ENCODE data around the gene ASPSCR1.

ASPSCR1 gene

GRCh38 chr17:81959362-81960129 is 17.9 kb upstream of the ASPSCR1 start:
- peaks cover 2% of the 10 kb centered on the region for H3F3A ChIP-seq (ENCODE audit: insufficient read depth)
- H3K4me3 ChIP-seq (ENCODE audit: insufficient read depth, low read length, poor library complexity, severe bottlenecking) = peak overlapping the region; percentile 85
- H3K36me3 ChIP-seq (ENCODE audit: low read length) = no peaks in the 10 kb centered on the region
- no peaks in the 10 kb centered on the region for H3K27me3 ChIP-seq (ENCODE audit: low read length)
- H3K27ac ChIP-seq (ENCODE audit: low read depth, low read length) = peak overlapping the region; percentile 83
- peaks cover 31% of the 10 kb centered on the region for H3K79me2 ChIP-seq (ENCODE audit: insufficient read depth, low read length)
- H3K9me2 ChIP-seq (replicated peaks; ENCODE audit: insufficient read depth, low read length) = no peaks in the 10 kb centered on the region
- TF ChIP-seq EZH2phosphoT487 (conservative IDR thresholded peaks at IDR 0.05; ENCODE audit: low read length) (no peak), CTCF (IDR thresholded peaks at IDR 0.05; ENCODE audit: insufficient read depth, low read length, poor library complexity, severe bottlenecking) (no peak)
- no peaks in the 10 kb centered on the region for H3K9me3 ChIP-seq (ENCODE audit: insufficient read depth, low read length)
- H2AFZ ChIP-seq (ENCODE audit: low read depth, low read length, severe bottlenecking) = peak overlapping the region; percentile 92
- H3K9ac ChIP-seq (ENCODE audit: low read length) = peak overlapping the region; percentile 96
- H3K4me2 ChIP-seq (ENCODE audit: low read depth, low read length, poor library complexity, severe bottlenecking) = peak overlapping the region; percentile 94
- H4K20me1 ChIP-seq (ENCODE audit: low read depth, low read length) = no peaks in the 10 kb centered on the region

GRCh38 chr17:81960130-81960958 is 17.1 kb upstream of the ASPSCR1 start:
- Histone ChIP-seq H3K9ac (ENCODE audit: low read length) (peak overlapping the region; percentile 96), H3K27ac (ENCODE audit: low read depth, low read length) (peak overlapping the region; percentile 83), H4K20me1 (ENCODE audit: low read depth, low read length) (no peaks in the 10 kb centered on the region), H3K9me2 (replicated peaks; ENCODE audit: insufficient read depth, low read length) (no peaks in the 10 kb centered on the region), H3K36me3 (ENCODE audit: low read length) (no peaks in the 10 kb centered on the region), H3K9me3 (ENCODE audit: insufficient read depth, low read length) (no peaks in the 10 kb centered on the region), H2AFZ (ENCODE audit: low read depth, low read length, severe bottlenecking) (peak overlapping the region; percentile 92), H3K4me2 (ENCODE audit: low read depth, low read length, poor library complexity, severe bottlenecking) (peak overlapping the region; percentile 94), H3K79me2 (ENCODE audit: insufficient read depth, low read length) (peaks cover 31% of the 10 kb centered on the region), H3K27me3 (ENCODE audit: low read length) (no peaks in the 10 kb centered on the region), H3F3A (ENCODE audit: insufficient read depth) (peaks cover 10% of the 10 kb centered on the region), H3K4me3 (ENCODE audit: insufficient read depth, low read length, poor library complexity, severe bottlenecking) (peak overlapping the region; percentile 85)
- TF ChIP-seq CTCF (IDR thresholded peaks at IDR 0.05; ENCODE audit: insufficient read depth, low read length, poor library complexity, severe bottlenecking) = no peak

GRCh38 chr17:81961087-81961511 is 16.3 kb upstream of the ASPSCR1 start, which contains the start of gene NOTUM:
Gene NOTUM, minus strand, starts transcription at chr17:81961187. Its CDS starts 278 bp downstream, at chr17:81960909.
- Histone ChIP-seq H3K4me3 (ENCODE audit: insufficient read depth, low read length, poor library complexity, severe bottlenecking) (peak within 1 kb of the TSS; percentile 85), H3K4me2 (ENCODE audit: low read depth, low read length, poor library complexity, severe bottlenecking) (peak within 1 kb of the TSS; percentile 94), H3K79me2 (ENCODE audit: insufficient read depth, low read length) (peaks cover 31% of the 10 kb centered on the region), H3K27ac (ENCODE audit: low read depth, low read length) (peak within 1 kb of the TSS; percentile 83), H3K9ac (ENCODE audit: low read length) (peak within 1 kb of the TSS; percentile 96), H3K9me3 (ENCODE audit: insufficient read depth, low read length) (no peaks in the 10 kb centered on the region), H2AFZ (ENCODE audit: low read depth, low read length, severe bottlenecking) (peak within 1 kb of the TSS; percentile 92), H4K20me1 (ENCODE audit: low read depth, low read length) (no peaks in the 10 kb centered on the region), H3K9me2 (replicated peaks; ENCODE audit: insufficient read depth, low read length) (no peaks in the 10 kb centered on the region), H3K27me3 (ENCODE audit: low read length) (no peaks in the 10 kb centered on the region), H3K36me3 (ENCODE audit: low read length) (no peaks in the 10 kb centered on the region), H3F3A (ENCODE audit: insufficient read depth) (peaks cover 16% of the 10 kb centered on the region)
- TF ChIP-seq CTCF (IDR thresholded peaks at IDR 0.05; ENCODE audit: insufficient read depth, low read length, poor library complexity, severe bottlenecking) (no peak), EZH2phosphoT487 (conservative IDR thresholded peaks at IDR 0.05; ENCODE audit: low read length) (no peak)

Data from SU-DHL-6 (cell line).